H9 (cell line): ENCODE results near the gene CCDC157. TPM values are rescaled to one million over a fixed set of nuclear protein-coding genes. Genes with fewer than 3 reads are reported as not detected.

Source experiments
- DNase-seq: peaks from one replicate; pipeline ENCODE4 v3.0.0-alpha.2; 2017
- H2AFZ ChIP-seq: one replicate; pipeline ENCODE4 v1.6.1; 2013; ENCODE audit warnings: mild to moderate bottlenecking, low read length, control low read depth, moderate library complexity
- H2AK5ac ChIP-seq: 2 replicates; pipeline ENCODE4 v1.6.1; 2013; ENCODE audit warnings: low read length, control low read depth, mixed read lengths; ENCODE audit not compliant: insufficient read length
- H2BK120ac ChIP-seq: one replicate; pipeline ENCODE4 v1.6.1; 2013; ENCODE audit warnings: low read depth, mild to moderate bottlenecking, low read length, control low read depth, inconsistent platforms; ENCODE audit not compliant: poor library complexity, severe bottlenecking
- H2BK12ac ChIP-seq: 2 replicates; pipeline ENCODE4 v1.6.1; 2013; ENCODE audit warnings: low read length, control low read depth, mixed read lengths, low read depth; ENCODE audit not compliant: insufficient read length
- H2BK15ac ChIP-seq: 2 replicates; pipeline ENCODE4 v1.6.1; 2013; ENCODE audit warnings: low read depth, low read length, control low read depth
- H2BK20ac ChIP-seq: one replicate; pipeline ENCODE4 v1.6.1; 2013; ENCODE audit warnings: low read depth, mild to moderate bottlenecking, low read length, control low read depth, inconsistent platforms; ENCODE audit not compliant: poor library complexity, severe bottlenecking
- H2BK5ac ChIP-seq: 2 replicates; pipeline ENCODE4 v1.6.1; 2013; ENCODE audit warnings: low read length, control low read depth, mixed read lengths; ENCODE audit not compliant: insufficient read length
- H3K14ac ChIP-seq: 2 replicates; pipeline ENCODE4 v1.6.1; 2013; ENCODE audit warnings: low read length, control low read depth; ENCODE audit not compliant: insufficient read depth
- H3K18ac ChIP-seq: 2 replicates; pipeline ENCODE4 v1.6.1; 2013; ENCODE audit warnings: low read depth, mild to moderate bottlenecking, mixed read lengths, low read length, control low read depth; ENCODE audit not compliant: insufficient read length
- H3K23ac ChIP-seq: 2 replicates; pipeline ENCODE4 v1.6.1; 2013; ENCODE audit warnings: low read length, control low read depth, mixed read lengths, low read depth; ENCODE audit not compliant: insufficient read length
- H3K23me2 ChIP-seq: 2 replicates; pipeline ENCODE4 v1.6.1; 2013; ENCODE audit warnings: low read depth, mild to moderate bottlenecking, mixed read lengths, low read length, control low read depth; ENCODE audit not compliant: insufficient read length, poor library complexity, severe bottlenecking
- H3K27ac ChIP-seq: 2 replicates; pipeline ENCODE4 v1.5.1; 2013; ENCODE audit warnings: low read length, control low read depth, mixed read lengths, low read depth; ENCODE audit not compliant: insufficient read length
- H3K27me3 ChIP-seq: 2 replicates; pipeline ENCODE4 v1.6.1; 2013; ENCODE audit warnings: low read length, control low read depth, inconsistent platforms; ENCODE audit not compliant: insufficient read depth
- H3K4ac ChIP-seq: 2 replicates; pipeline ENCODE4 v1.6.1; 2013; ENCODE audit warnings: low read depth, mild to moderate bottlenecking, control low read depth, inconsistent platforms, low read length, moderate library complexity
- H3K4me1 ChIP-seq: 2 replicates; pipeline ENCODE4 v1.6.1; 2013; ENCODE audit warnings: low read length, control low read depth, inconsistent platforms; ENCODE audit not compliant: insufficient read depth
- H3K4me2 ChIP-seq: 2 replicates; pipeline ENCODE4 v1.6.1; 2013; ENCODE audit warnings: low read length, control low read depth, mixed read lengths; ENCODE audit not compliant: insufficient read length, insufficient read depth
- H3K56ac ChIP-seq: 2 replicates; pipeline ENCODE4 v1.6.1; 2013; ENCODE audit warnings: low read depth, mild to moderate bottlenecking, mixed read lengths, low read length, control low read depth; ENCODE audit not compliant: insufficient read length
- H3K79me1 ChIP-seq: 2 replicates; pipeline ENCODE4 v1.6.1; 2013; ENCODE audit warnings: low read depth, mild to moderate bottlenecking, moderate library complexity, low read length, control low read depth, inconsistent platforms; ENCODE audit not compliant: insufficient read depth, poor library complexity, severe bottlenecking
- H3K79me2 ChIP-seq: 2 replicates; pipeline ENCODE4 v1.6.1; 2013; ENCODE audit warnings: low read length, control low read depth, inconsistent platforms; ENCODE audit not compliant: insufficient read depth
- H3K9ac ChIP-seq: 2 replicates; pipeline ENCODE4 v1.6.1; 2013; ENCODE audit warnings: low read length, control low read depth, mixed read lengths; ENCODE audit not compliant: insufficient read length; ENCODE audit errors: extremely low read depth
- H3K9me3 ChIP-seq: one replicate; pipeline ENCODE4 v1.6.1; 2013; ENCODE audit warnings: low read depth, low read length, inconsistent platforms; ENCODE audit not compliant: control insufficient read depth
- H3T11ph ChIP-seq: one replicate; pipeline ENCODE4 v1.6.1; 2013; ENCODE audit warnings: mild to moderate bottlenecking, low read length, control low read depth, inconsistent platforms
- H4K20me1 ChIP-seq: one replicate; pipeline ENCODE4 v1.6.1; 2013; ENCODE audit not compliant: control insufficient read depth, insufficient read length, insufficient read depth
- H4K5ac ChIP-seq: 2 replicates; pipeline ENCODE4 v1.6.1; 2013; ENCODE audit warnings: low read depth, mild to moderate bottlenecking, mixed read lengths, low read length, control low read depth; ENCODE audit not compliant: insufficient read length
- H4K8ac ChIP-seq: replicated peaks from 2 replicates; pipeline ENCODE4 v1.6.1; 2013; ENCODE audit warnings: low read length, control low read depth, mixed read lengths, low read depth; ENCODE audit not compliant: insufficient read length
- H4K91ac ChIP-seq: 2 replicates; pipeline ENCODE4 v1.6.1; 2013; ENCODE audit warnings: low read depth, mild to moderate bottlenecking, moderate library complexity, mixed read lengths, low read length, control low read depth; ENCODE audit not compliant: insufficient read length
- H3K27ac Mint-ChIP-seq, 3 experiments: 2 replicates in 2 of 3; 3 replicates in 1 of 3; pipeline ENCODE4 v1.8.0; 2020 to 2021; ENCODE audit warnings: mixed read lengths in 3 of 3, mild to moderate bottlenecking in 1 of 3, moderate library complexity in 1 of 3
- H3K27me3 Mint-ChIP-seq: 2 replicates; pipeline ENCODE4 v1.8.0; 2021; ENCODE audit warnings: low read depth, mild to moderate bottlenecking, moderate library complexity, mixed read lengths
- H3K36me3 Mint-ChIP-seq, 3 experiments: 2 replicates in 2 of 3; 3 replicates in 1 of 3; pipeline ENCODE4 v1.8.0; 2020 to 2021; ENCODE audit warnings: low read depth in 3 of 3, mixed read lengths in 3 of 3; ENCODE audit not compliant: insufficient read depth in 1 of 3
- H3K4me1 Mint-ChIP-seq, 2 experiments: 2 replicates each; pipeline ENCODE4 v1.8.0; 2020; ENCODE audit warnings: mixed read lengths in 2 of 2
- H3K4me3 Mint-ChIP-seq, 2 experiments: 2 replicates in 1 of 2; 3 replicates in 1 of 2; pipeline ENCODE4 v1.8.0; 2020 to 2021; ENCODE audit warnings: mild to moderate bottlenecking in 2 of 2, mixed read lengths in 2 of 2, moderate library complexity in 1 of 2
- H3K9me3 Mint-ChIP-seq, 2 experiments: 2 replicates in 1 of 2; 3 replicates in 1 of 2; pipeline ENCODE4 v1.8.0; 2020; ENCODE audit warnings: mild to moderate bottlenecking in 2 of 2, mixed read lengths in 2 of 2, moderate library complexity in 1 of 2
- CTCF ChIP-seq: fragments of 200-600 bp; sonication (generic); conservative IDR thresholded peaks from 3 replicates; pipeline ENCODE4 v1.8.0; 2021; ENCODE audit warnings: antibody characterized with exemption, mild to moderate bottlenecking
- WGBS: extraction: QIAGEN DNeasy Blood & Tissue Kit; methylation state at CpG from one replicate; pipeline ENCODE4 v1.1.7; 2013; ENCODE audit warnings: missing lambda C conversion rate, low lambda C conversion rate, mixed read lengths; ENCODE audit not compliant: insufficient read length; ENCODE audit errors: extremely low coverage; 5-methylcytosine and 5-hydroxymethylcytosine counted together
- total RNA-seq: library from RNA; stranded (reverse); gene quantifications from 2 replicates; pipeline ENCODE4 v1.2.1, GENCODE V29; 2021

Gene CCDC157
- total RNA-seq, 1 experiment from 2014 or later, result 4.3 TPM

GRCh38 chr22:30323246-30323645, 33.6 kb upstream of the CCDC157 start:
- Mint-ChIP-seq H3K9me3 (no peaks in the 10 kb centered on the region), H3K4me1 (peaks cover 24 to 27% of the 10 kb centered on the region in 2 experiments), H3K36me3 (no peaks in the 10 kb centered on the region), H3K4me3 (no peak overlapping the region), H3K27me3 (no peaks in the 10 kb centered on the region), H3K27ac (no peak overlapping the region)
- no peak overlapping the region for H2BK20ac ChIP-seq
- H2BK5ac ChIP-seq, result no peak overlapping the region
- no peaks in the 10 kb centered on the region for H3K4me1 ChIP-seq
- no peak overlapping the region for H3K18ac ChIP-seq
- H3K27me3 ChIP-seq, result no peaks in the 10 kb centered on the region
- H3K23me2 ChIP-seq, result peaks cover 7% of the 10 kb centered on the region
- H4K8ac ChIP-seq, result no peak overlapping the region
- no CpG with 5 or more reads among the region's 3 CpGs for WGBS
- H2AFZ ChIP-seq, result no peak overlapping the region
- no peak overlapping the region for H4K5ac ChIP-seq
- H3K14ac ChIP-seq, result no peak overlapping the region
- no peaks in the 10 kb centered on the region for H3K9me3 ChIP-seq
- H3K27ac ChIP-seq, result no peak overlapping the region
- no peaks in the 10 kb centered on the region for H3K79me1 ChIP-seq
- no peak overlapping the region for H4K91ac ChIP-seq
- H3T11ph ChIP-seq, result no peak overlapping the region
- peaks cover 2% of the 10 kb centered on the region for H4K20me1 ChIP-seq
- no peak overlapping the region for H3K9ac ChIP-seq
- no peak overlapping the region for H2BK120ac ChIP-seq
- no peak for DNase-seq
- no peak for TF ChIP-seq CTCF
- no peak overlapping the region for H3K23ac ChIP-seq
- H3K4me2 ChIP-seq, result no peak overlapping the region
- no peak overlapping the region for H3K4ac ChIP-seq
- no peak overlapping the region for H2BK12ac ChIP-seq
- H3K79me2 ChIP-seq, result no peaks in the 10 kb centered on the region
- H3K56ac ChIP-seq, result no peak overlapping the region
- H2AK5ac ChIP-seq, result no peak overlapping the region
- no peak overlapping the region for H2BK15ac ChIP-seq
